ENCODE data around the gene MYOF. TPM values are rescaled to one million over a fixed set of nuclear protein-coding genes. Genes with fewer than 3 reads are reported as not detected.

The MYOF gene
- polyA plus RNA-seq, 3 donors: 9.7 to 29.1 (median 14.5) TPM

DNA sequence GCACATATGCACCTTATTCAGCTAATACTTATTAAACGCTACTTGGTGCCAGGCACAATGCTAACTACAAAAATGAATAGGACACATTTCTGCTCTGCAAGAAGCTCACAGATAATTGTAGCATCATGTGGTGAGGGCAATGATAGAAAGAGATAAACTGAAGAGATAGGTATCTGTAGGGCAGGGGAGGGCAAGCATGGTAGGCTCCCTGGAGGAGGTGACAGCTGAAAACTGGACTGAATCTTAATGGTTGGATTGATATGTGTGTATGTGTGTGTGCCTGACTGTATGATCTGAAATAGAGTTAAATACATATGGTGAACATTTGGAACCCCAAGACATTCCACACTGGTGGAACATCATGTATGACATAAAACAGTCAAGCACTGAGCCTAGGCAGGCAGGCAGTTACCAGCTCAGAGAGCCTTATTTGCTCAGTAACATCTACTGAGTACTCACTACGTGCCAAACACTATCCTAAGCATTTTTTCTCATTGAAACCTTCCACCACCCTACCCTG lies 9.5 kb upstream of the MYOF start:
- no peak for DNase-seq
- H3K27me3 Mint-ChIP-seq (ENCODE audit: low read depth in 3 of 3): peaks cover 3 to 11% (median 6%) of the 10 kb centered on the region in 3 donors
- no peak overlapping the region for H3K27ac ChIP-seq (ENCODE audit: low read depth in 1 of 2, low read length in 2 of 2)
- no peaks in the 10 kb centered on the region for H4K20me1 ChIP-seq (ENCODE audit: insufficient read depth, low read length)
- no peak overlapping the region for H3K4me2 ChIP-seq (replicated peaks; ENCODE audit: extremely low read depth, low read length, poor library complexity, severe bottlenecking)
- TF ChIP-seq, protein P1, sequence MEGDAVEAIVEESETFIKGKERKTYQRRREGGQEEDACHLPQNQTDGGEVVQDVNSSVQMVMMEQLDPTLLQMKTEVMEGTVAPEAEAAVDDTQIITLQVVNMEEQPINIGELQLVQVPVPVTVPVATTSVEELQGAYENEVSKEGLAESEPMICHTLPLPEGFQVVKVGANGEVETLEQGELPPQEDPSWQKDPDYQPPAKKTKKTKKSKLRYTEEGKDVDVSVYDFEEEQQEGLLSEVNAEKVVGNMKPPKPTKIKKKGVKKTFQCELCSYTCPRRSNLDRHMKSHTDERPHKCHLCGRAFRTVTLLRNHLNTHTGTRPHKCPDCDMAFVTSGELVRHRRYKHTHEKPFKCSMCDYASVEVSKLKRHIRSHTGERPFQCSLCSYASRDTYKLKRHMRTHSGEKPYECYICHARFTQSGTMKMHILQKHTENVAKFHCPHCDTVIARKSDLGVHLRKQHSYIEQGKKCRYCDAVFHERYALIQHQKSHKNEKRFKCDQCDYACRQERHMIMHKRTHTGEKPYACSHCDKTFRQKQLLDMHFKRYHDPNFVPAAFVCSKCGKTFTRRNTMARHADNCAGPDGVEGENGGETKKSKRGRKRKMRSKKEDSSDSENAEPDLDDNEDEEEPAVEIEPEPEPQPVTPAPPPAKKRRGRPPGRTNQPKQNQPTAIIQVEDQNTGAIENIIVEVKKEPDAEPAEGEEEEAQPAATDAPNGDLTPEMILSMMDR (IDR thresholded peaks at IDR 0.05): no peak
- H3K27ac Mint-ChIP-seq: peak overlapping the region in 1 of 7 donors; percentile 52
- H3K4me3 Mint-ChIP-seq: no peak overlapping the region
- H3K4me1 ChIP-seq (ENCODE audit: control insufficient read depth in 1 of 2, insufficient read depth in 2 of 2, low read length in 2 of 2): peaks cover 5 to 9% of the 10 kb centered on the region in 2 donors
- no peak overlapping the region for H3K4me3 ChIP-seq (replicated peaks in 1 of 3; ENCODE audit: low read depth in 2 of 3, low read length in 3 of 3)
- peaks cover 6% of the 10 kb centered on the region for H3K4me1 Mint-ChIP-seq
- intact Hi-C loops (cut with micrococcal nuclease): no loop called here
- WGBS (ENCODE audit: insufficient coverage): 100% methylated on average over 1 of the region's 2 CpGs
- no peaks in the 10 kb centered on the region for H3K36me3 Mint-ChIP-seq
- H3K36me3 ChIP-seq (replicated peaks in 1 of 2; ENCODE audit: control insufficient read depth in 1 of 2, insufficient read depth in 2 of 2, low read length in 2 of 2): no peaks in the 10 kb centered on the region
- H2AFZ ChIP-seq (ENCODE audit: insufficient read depth, low read depth, low read length, poor library complexity, severe bottlenecking): no peak overlapping the region
- H3K27me3 ChIP-seq (ENCODE audit: control insufficient read depth in 2 of 2, insufficient read depth in 2 of 2, low read length in 2 of 2): no peaks in the 10 kb centered on the region
- no peaks in the 10 kb centered on the region for H3K9me3 Mint-ChIP-seq
- H3K9ac ChIP-seq (ENCODE audit: insufficient read depth, low read length, poor library complexity, severe bottlenecking): no peak overlapping the region
- peaks cover 3% of the 10 kb centered on the region for H3K79me2 ChIP-seq (ENCODE audit: insufficient read depth, low read length)
- H3K9me3 ChIP-seq (replicated peaks in 1 of 2; ENCODE audit: control insufficient read depth in 1 of 2, insufficient read depth in 1 of 2, low read length in 2 of 2): no peaks in the 10 kb centered on the region

DNA sequence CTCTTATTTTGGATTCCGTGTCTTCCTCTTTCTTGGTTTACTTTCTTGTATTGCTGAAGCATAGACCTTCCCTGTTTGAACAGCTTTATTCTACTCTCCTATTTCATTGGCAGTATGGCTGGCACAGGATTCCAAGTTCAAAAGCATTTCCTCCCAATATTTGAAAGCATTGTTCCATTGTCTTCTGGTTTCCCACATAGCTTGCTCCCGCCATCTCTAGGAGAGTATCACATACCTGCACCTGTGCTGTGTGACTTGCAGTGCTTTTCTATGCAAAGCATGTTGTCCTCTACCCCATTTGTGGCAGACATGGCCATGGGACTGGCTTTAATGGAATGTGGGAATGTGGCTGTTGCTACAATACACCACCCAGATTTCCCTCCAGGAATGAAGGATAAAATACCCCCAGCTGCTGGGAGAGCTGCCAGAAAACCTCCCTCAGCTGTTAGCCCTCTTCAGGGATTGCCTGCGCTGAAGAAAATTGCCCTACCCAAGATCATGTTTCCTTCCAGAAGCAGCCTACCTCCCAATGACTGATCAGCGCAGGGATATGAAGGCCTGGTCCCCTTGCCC lies 6.9 kb upstream of the MYOF start:
- Histone ChIP-seq H3K9me3 (replicated peaks in 1 of 2; ENCODE audit: control insufficient read depth in 1 of 2, insufficient read depth in 1 of 2, low read length in 2 of 2) (no peaks in the 10 kb centered on the region), H3K79me2 (ENCODE audit: insufficient read depth, low read length) (no peaks in the 10 kb centered on the region), H3K4me3 (replicated peaks in 1 of 3; ENCODE audit: low read depth in 2 of 3, low read length in 3 of 3) (no peak overlapping the region), H3K36me3 (replicated peaks in 1 of 2; ENCODE audit: control insufficient read depth in 1 of 2, insufficient read depth in 2 of 2, low read length in 2 of 2) (no peaks in the 10 kb centered on the region), H3K9ac (ENCODE audit: insufficient read depth, low read length, poor library complexity, severe bottlenecking) (no peak overlapping the region), H3K27me3 (ENCODE audit: control insufficient read depth in 2 of 2, insufficient read depth in 2 of 2, low read length in 2 of 2) (no peaks in the 10 kb centered on the region), H3K4me1 (ENCODE audit: control insufficient read depth in 1 of 2, insufficient read depth in 2 of 2, low read length in 2 of 2) (no peaks in the 10 kb centered on the region), H3K27ac (ENCODE audit: low read depth in 1 of 2, low read length in 2 of 2) (no peak overlapping the region), H3K4me2 (replicated peaks; ENCODE audit: extremely low read depth, low read length, poor library complexity, severe bottlenecking) (no peak overlapping the region), H4K20me1 (ENCODE audit: insufficient read depth, low read length) (no peaks in the 10 kb centered on the region), H2AFZ (ENCODE audit: insufficient read depth, low read depth, low read length, poor library complexity, severe bottlenecking) (no peak overlapping the region)
- WGBS (ENCODE audit: insufficient coverage): 89% methylated on average over 4 of the region's 4 CpGs
- H3K4me1 Mint-ChIP-seq: no peaks in the 10 kb centered on the region
- DNase-seq: no peak
- H3K27me3 Mint-ChIP-seq (ENCODE audit: low read depth in 3 of 3): peaks cover 2 to 11% (median 6%) of the 10 kb centered on the region in 3 donors
- intact Hi-C loops (cut with micrococcal nuclease): no loop called here
- no peaks in the 10 kb centered on the region for H3K36me3 Mint-ChIP-seq
- TF ChIP-seq, protein P1 (IDR thresholded peaks at IDR 0.05): no peak
- H3K27ac Mint-ChIP-seq: peak overlapping the region in 1 of 7 donors; percentile 39
- H3K9me3 Mint-ChIP-seq: no peaks in the 10 kb centered on the region
- H3K4me3 Mint-ChIP-seq: no peak overlapping the region
